Fibroblast of lung (primary cell): ENCODE data around the gene TBC1D9. TPM values are rescaled to one million over a fixed set of nuclear protein-coding genes. Genes with fewer than 3 reads are reported as not detected.

ENCODE experiments used
- DNase-seq, 2 donors: peaks; one replicate each; pipeline versions ENCODE4 v3.0.0 to v3.0.0-alpha.2; 2010; ENCODE audit warnings: low read depth in 2 of 2
- H2AFZ ChIP-seq: 2 replicates; pipeline ENCODE4 v1.5.1; 2012; ENCODE audit warnings: low read length, control low read depth, inconsistent platforms
- H3K27ac ChIP-seq: 2 replicates; pipeline ENCODE4 v1.5.1; 2011; ENCODE audit warnings: low read length, control low read depth; ENCODE audit not compliant: insufficient read depth
- H3K27me3 ChIP-seq: 2 replicates; pipeline ENCODE4 v1.5.1; 2011; ENCODE audit warnings: mild to moderate bottlenecking, low read length; ENCODE audit not compliant: control insufficient read depth, insufficient read depth
- H3K36me3 ChIP-seq: 2 replicates; pipeline ENCODE4 v1.5.1; 2011; ENCODE audit warnings: low read length; ENCODE audit not compliant: control insufficient read depth, insufficient read depth
- H3K4me1 ChIP-seq: 2 replicates; pipeline ENCODE4 v1.5.1; 2011; ENCODE audit warnings: low read length; ENCODE audit not compliant: control insufficient read depth, insufficient read depth; ENCODE audit errors: extremely low read depth
- H3K4me2 ChIP-seq: 2 replicates; pipeline ENCODE4 v1.5.1; 2011; ENCODE audit warnings: low read length, control low read depth; ENCODE audit not compliant: insufficient read depth; ENCODE audit errors: extremely low read depth
- H3K4me3 ChIP-seq, 4 experiments: fragments of 200-600 bp in 1 of 4; sonication (generic) in 1 of 4; replicated peaks in 1 of 4; 2 replicates each; pipeline ENCODE4 v1.5.1; 2011 to 2016; ENCODE audit warnings: low read length in 4 of 4, low read depth in 3 of 4, mild to moderate bottlenecking in 3 of 4, control low read depth in 2 of 4, inconsistent platforms in 1 of 4, mixed read lengths in 1 of 4; ENCODE audit not compliant: insufficient read depth in 1 of 4; ENCODE audit errors: control extremely low read depth in 1 of 4
- H3K79me2 ChIP-seq: 2 replicates; pipeline ENCODE4 v1.5.1; 2012; ENCODE audit warnings: mild to moderate bottlenecking, low read length, inconsistent platforms; ENCODE audit not compliant: control insufficient read depth, insufficient read depth
- H3K9ac ChIP-seq: 2 replicates; pipeline ENCODE4 v1.5.1; 2011; ENCODE audit warnings: mild to moderate bottlenecking, low read length, control low read depth; ENCODE audit not compliant: insufficient read depth
- H3K9me3 ChIP-seq: 2 replicates; pipeline ENCODE4 v1.5.1; 2012; ENCODE audit warnings: low read depth, low read length; ENCODE audit not compliant: control insufficient read depth, insufficient read depth
- H4K20me1 ChIP-seq: 2 replicates; pipeline ENCODE4 v1.5.1; 2011; ENCODE audit warnings: low read length; ENCODE audit not compliant: control insufficient read depth, insufficient read depth; ENCODE audit errors: extremely low read depth
- EZH2 ChIP-seq: IDR thresholded peaks from 2 replicates; pipeline ENCODE4 v1.5.1; 2012; ENCODE audit warnings: low read length, control low read depth, mild to moderate bottlenecking; ENCODE audit errors: missing control alignments
- polyA plus RNA-seq, 2 donors: library from polyadenylated mRNA; depleted of rRNA in 1 of 2; stranded (reverse) in 1 of 2; unstranded in 1 of 2; fragments of >200 nt; gene quantifications; 2 replicates each; pipeline ENCODE4 v1.2.1, GENCODE V29; 2011 to 2012; ENCODE audit warnings: missing spikeins in 1 of 2
- total RNA-seq: library from RNA; depleted of rRNA; stranded (reverse); fragments of >200 nt; gene quantifications from 2 replicates; pipeline ENCODE4 v1.2.1, GENCODE V29; 2014
- TF ChIP-seq, protein P1 (sequence below), 2 donors: IDR thresholded peaks in 1 of 2; conservative IDR thresholded peaks in 1 of 2; 1 replicate in 1 of 2; 2 replicates in 1 of 2; pipeline ENCODE4 v1.5.1; 2011 to 2012; ENCODE audit warnings: low read length in 2 of 2, control low read depth in 1 of 2, inconsistent platforms in 1 of 2, low read depth in 1 of 2, mild to moderate bottlenecking in 1 of 2

TBC1D9 gene
- total and polyA plus RNA-seq, 2 donors (not counting 1 experiment from before 2014, with no cell fraction given): 18.6 to 36.3 TPM

DNA sequence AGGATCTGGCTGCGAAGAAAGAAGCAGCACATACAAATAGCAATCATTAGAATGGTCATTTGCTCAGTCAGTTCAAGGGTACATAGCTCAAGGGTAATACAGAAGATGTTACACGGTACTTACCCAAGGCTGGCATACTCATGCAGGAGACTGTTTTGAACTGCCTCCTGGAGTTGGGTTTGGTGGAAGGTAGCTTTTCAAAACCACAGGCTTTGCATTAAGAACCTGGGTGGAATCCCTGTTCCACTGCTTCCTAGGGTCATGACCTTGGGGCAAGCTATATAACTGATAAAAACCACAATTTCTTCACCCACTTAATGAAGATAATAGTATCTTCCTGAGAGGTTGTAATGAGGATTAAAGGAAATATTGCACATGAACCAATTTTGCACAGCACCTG lies 36.5 kb downstream of the TBC1D9 start:
- no peak overlapping the region for H3K4me2 ChIP-seq
- peaks cover 2% of the 10 kb centered on the region for H3K4me1 ChIP-seq
- H2AFZ ChIP-seq: no peak overlapping the region
- H3K36me3 ChIP-seq: no peaks in the 10 kb centered on the region
- DNase-seq: no peak
- TF ChIP-seq EZH2: no peak
- TF ChIP-seq, protein P1, sequence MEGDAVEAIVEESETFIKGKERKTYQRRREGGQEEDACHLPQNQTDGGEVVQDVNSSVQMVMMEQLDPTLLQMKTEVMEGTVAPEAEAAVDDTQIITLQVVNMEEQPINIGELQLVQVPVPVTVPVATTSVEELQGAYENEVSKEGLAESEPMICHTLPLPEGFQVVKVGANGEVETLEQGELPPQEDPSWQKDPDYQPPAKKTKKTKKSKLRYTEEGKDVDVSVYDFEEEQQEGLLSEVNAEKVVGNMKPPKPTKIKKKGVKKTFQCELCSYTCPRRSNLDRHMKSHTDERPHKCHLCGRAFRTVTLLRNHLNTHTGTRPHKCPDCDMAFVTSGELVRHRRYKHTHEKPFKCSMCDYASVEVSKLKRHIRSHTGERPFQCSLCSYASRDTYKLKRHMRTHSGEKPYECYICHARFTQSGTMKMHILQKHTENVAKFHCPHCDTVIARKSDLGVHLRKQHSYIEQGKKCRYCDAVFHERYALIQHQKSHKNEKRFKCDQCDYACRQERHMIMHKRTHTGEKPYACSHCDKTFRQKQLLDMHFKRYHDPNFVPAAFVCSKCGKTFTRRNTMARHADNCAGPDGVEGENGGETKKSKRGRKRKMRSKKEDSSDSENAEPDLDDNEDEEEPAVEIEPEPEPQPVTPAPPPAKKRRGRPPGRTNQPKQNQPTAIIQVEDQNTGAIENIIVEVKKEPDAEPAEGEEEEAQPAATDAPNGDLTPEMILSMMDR (conservative IDR thresholded peaks at IDR 0.05 in 1 of 2, IDR thresholded peaks at IDR 0.05 in 1 of 2; ENCODE audit: low read depth in 1 of 2, low read length in 2 of 2): no peak
- no peaks in the 10 kb centered on the region for H3K9me3 ChIP-seq
- H3K79me2 ChIP-seq: no peaks in the 10 kb centered on the region
- no peak overlapping the region for H3K27ac ChIP-seq
- no peak overlapping the region for H3K4me3 ChIP-seq
- no peaks in the 10 kb centered on the region for H4K20me1 ChIP-seq
- no peaks in the 10 kb centered on the region for H3K27me3 ChIP-seq
- H3K9ac ChIP-seq: no peak overlapping the region

DNA sequence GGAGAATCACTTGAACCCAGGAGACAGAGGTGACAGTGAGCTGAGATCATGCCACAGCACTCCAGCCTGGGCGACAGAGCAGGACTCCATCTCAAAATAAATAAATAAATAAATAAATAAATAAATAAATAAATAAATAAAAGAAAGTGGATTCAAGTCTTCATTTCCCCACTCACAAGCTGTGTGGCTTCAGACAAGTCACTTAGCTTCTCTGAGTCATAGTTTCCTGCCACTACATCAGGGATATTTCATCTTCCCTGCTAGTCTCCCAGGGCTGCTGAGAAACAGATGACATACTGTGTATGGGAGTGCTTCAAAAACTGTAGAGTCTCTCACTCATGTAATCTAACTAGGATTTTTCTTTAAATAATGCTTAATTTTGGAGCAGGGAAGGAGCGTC lies 37.2 kb downstream of the TBC1D9 start:
- Histone ChIP-seq H2AFZ (no peak overlapping the region), H3K4me1 (peaks cover 2% of the 10 kb centered on the region), H3K9me3 (no peaks in the 10 kb centered on the region), H3K27ac (no peak overlapping the region), H3K79me2 (no peaks in the 10 kb centered on the region), H3K4me2 (no peak overlapping the region), H4K20me1 (no peaks in the 10 kb centered on the region), H3K9ac (no peak overlapping the region), H3K27me3 (no peaks in the 10 kb centered on the region), H3K36me3 (no peaks in the 10 kb centered on the region), H3K4me3 (no peak overlapping the region)
- peak; percentile 40 to 74 for DNase-seq
- TF ChIP-seq, protein P1 (conservative IDR thresholded peaks at IDR 0.05 in 1 of 2, IDR thresholded peaks at IDR 0.05 in 1 of 2; ENCODE audit: low read depth in 1 of 2, low read length in 2 of 2): no peak
- TF ChIP-seq EZH2: no peak

DNA sequence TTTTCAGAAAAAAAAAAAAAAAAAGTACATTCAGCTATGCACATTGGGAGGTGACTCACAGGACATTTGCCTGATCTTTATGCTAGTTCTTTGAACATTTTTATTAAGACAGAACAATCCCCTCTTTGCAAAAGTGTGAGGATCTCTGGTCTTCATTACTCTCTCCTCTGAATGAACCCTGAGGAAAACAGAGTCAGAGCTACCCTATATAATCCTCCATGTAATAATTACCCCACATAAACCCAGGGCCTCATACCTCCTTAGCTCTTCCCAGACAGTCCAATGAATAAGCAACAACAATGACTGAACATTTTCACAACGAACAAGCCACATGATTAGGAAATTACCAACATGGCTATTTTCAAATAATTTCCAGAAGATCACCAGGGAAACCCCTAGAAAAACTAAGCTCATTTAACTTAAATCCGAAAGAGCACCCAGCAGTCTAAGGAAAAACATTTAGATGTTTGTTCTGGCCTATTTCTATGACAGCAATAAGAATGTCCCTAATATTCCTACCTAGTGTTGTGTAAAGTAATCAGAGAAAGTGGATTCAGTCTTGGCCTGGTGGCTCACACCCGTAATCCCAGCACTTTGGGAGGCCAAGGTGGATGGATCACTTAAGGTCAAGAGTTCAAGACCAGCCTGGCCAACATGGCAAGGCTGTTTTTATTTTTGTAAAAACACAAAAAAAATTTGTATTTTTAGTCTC lies 37.8 kb downstream of the TBC1D9 start:
- Histone ChIP-seq H3K27ac (peak overlapping the region; percentile 53), H3K79me2 (no peaks in the 10 kb centered on the region), H3K4me2 (no peak overlapping the region), H4K20me1 (no peaks in the 10 kb centered on the region), H3K4me1 (peaks cover 2% of the 10 kb centered on the region), H3K9me3 (no peaks in the 10 kb centered on the region), H3K36me3 (no peaks in the 10 kb centered on the region), H2AFZ (no peak overlapping the region), H3K9ac (no peak overlapping the region), H3K4me3 (no peak overlapping the region), H3K27me3 (no peaks in the 10 kb centered on the region)
- DNase-seq: peak; percentile 48 to 52
- TF ChIP-seq EZH2: no peak
- TF ChIP-seq, protein P1 (conservative IDR thresholded peaks at IDR 0.05 in 1 of 2, IDR thresholded peaks at IDR 0.05 in 1 of 2; ENCODE audit: low read depth in 1 of 2, low read length in 2 of 2): no peak
